Trophoblast cell (in vitro differentiated cells and primary cell): ENCODE results near the gene ADORA2B.
A peak's percentile ranks its signal among the peaks of the same experiment; 100 is the strongest.

Source experiments
- DNase-seq, 2 donors: peaks; one replicate each; pipeline ENCODE4 v3.0.0-alpha.2; 2016
- H2AFZ ChIP-seq: 2 replicates; pipeline ENCODE4 v1.6.1; 2013; ENCODE audit warnings: low read length, moderate library complexity, mild to moderate bottlenecking; ENCODE audit not compliant: insufficient read depth, poor library complexity
- H2AK5ac ChIP-seq: 2 replicates; pipeline ENCODE4 v1.6.1; 2013; ENCODE audit warnings: mild to moderate bottlenecking, low read length
- H2BK120ac ChIP-seq: 2 replicates; pipeline ENCODE4 v1.6.1; 2013; ENCODE audit warnings: low read length, mild to moderate bottlenecking, moderate library complexity; ENCODE audit not compliant: insufficient read depth, poor library complexity
- H2BK12ac ChIP-seq: 2 replicates; pipeline ENCODE4 v1.6.1; 2013; ENCODE audit warnings: mild to moderate bottlenecking, low read length, moderate library complexity
- H2BK5ac ChIP-seq: 2 replicates; pipeline ENCODE4 v1.6.1; 2013; ENCODE audit warnings: low read length, low read depth, moderate library complexity, mild to moderate bottlenecking; ENCODE audit not compliant: poor library complexity
- H3K14ac ChIP-seq: 2 replicates; pipeline ENCODE4 v1.6.1; 2013; ENCODE audit warnings: mild to moderate bottlenecking, low read length
- H3K18ac ChIP-seq: 2 replicates; pipeline ENCODE4 v1.6.1; 2013; ENCODE audit warnings: mild to moderate bottlenecking, low read length
- H3K23ac ChIP-seq: 2 replicates; pipeline ENCODE4 v1.6.1; 2013; ENCODE audit warnings: low read length
- H3K27ac ChIP-seq: 2 replicates; pipeline ENCODE4 v1.5.1; 2013; ENCODE audit warnings: low read depth, mild to moderate bottlenecking, inconsistent platforms, low read length, moderate library complexity
- H3K27me3 ChIP-seq: 2 replicates; pipeline ENCODE4 v1.6.1; 2013; ENCODE audit warnings: inconsistent platforms, mild to moderate bottlenecking, low read length, moderate library complexity; ENCODE audit not compliant: insufficient read depth
- H3K36me3 ChIP-seq, 2 experiments: 1 replicate in 1 of 2; 2 replicates in 1 of 2; pipeline ENCODE4 v1.6.1; 2013; ENCODE audit warnings: low read length in 2 of 2, mild to moderate bottlenecking in 2 of 2, moderate library complexity in 1 of 2; ENCODE audit not compliant: insufficient read depth in 2 of 2, control insufficient read depth in 1 of 2
- H3K4ac ChIP-seq: 2 replicates; pipeline ENCODE4 v1.6.1; 2013; ENCODE audit warnings: low read depth, mild to moderate bottlenecking, low read length, moderate library complexity
- H3K4me1 ChIP-seq, 2 experiments: 1 replicate in 1 of 2; 2 replicates in 1 of 2; pipeline ENCODE4 v1.6.1; 2013; ENCODE audit warnings: low read length in 2 of 2, mild to moderate bottlenecking in 2 of 2, moderate library complexity in 1 of 2; ENCODE audit not compliant: insufficient read depth in 2 of 2, control insufficient read depth in 1 of 2
- H3K4me2 ChIP-seq: 2 replicates; pipeline ENCODE4 v1.6.1; 2013; ENCODE audit warnings: inconsistent platforms, mild to moderate bottlenecking, low read length, moderate library complexity
- H3K4me3 ChIP-seq: 2 replicates; pipeline ENCODE4 v1.5.1; 2013; ENCODE audit warnings: mild to moderate bottlenecking, low read depth, low read length, inconsistent platforms
- H3K79me1 ChIP-seq: one replicate; pipeline ENCODE4 v1.6.1; 2013; ENCODE audit warnings: low read length
- H3K79me2 ChIP-seq: 2 replicates; pipeline ENCODE4 v1.6.1; 2013; ENCODE audit warnings: low read length, mild to moderate bottlenecking; ENCODE audit not compliant: control insufficient read depth, insufficient read depth, poor library complexity
- H3K9ac ChIP-seq: 2 replicates; pipeline ENCODE4 v1.6.1; 2013; ENCODE audit warnings: mild to moderate bottlenecking, low read length
- H3K9me3 ChIP-seq: 2 replicates; pipeline ENCODE4 v1.6.1; 2013; ENCODE audit warnings: low read depth, mild to moderate bottlenecking, control low read depth, inconsistent platforms, low read length; ENCODE audit not compliant: insufficient read depth
- H4K12ac ChIP-seq: 2 replicates; pipeline ENCODE4 v1.6.1; 2013; ENCODE audit warnings: low read depth, mild to moderate bottlenecking, low read length, moderate library complexity
- H4K8ac ChIP-seq: 2 replicates; pipeline ENCODE4 v1.6.1; 2013; ENCODE audit warnings: low read depth, mild to moderate bottlenecking, low read length, moderate library complexity
- H4K91ac ChIP-seq: one replicate; pipeline ENCODE4 v1.6.1; 2013; ENCODE audit warnings: low read depth, mild to moderate bottlenecking, low read length, moderate library complexity
- WGBS: extraction: QIAGEN DNeasy Blood & Tissue Kit; methylation state at CpG from one replicate; pipeline ENCODE4 v1.1.7; 2013; ENCODE audit warnings: missing lambda C conversion rate; ENCODE audit not compliant: insufficient read length, insufficient coverage; ENCODE audit errors: extremely low coverage; 5-methylcytosine and 5-hydroxymethylcytosine counted together

Gene ADORA2B

GRCh38 chr17:15952916-15953790, 8.2 kb downstream of the ADORA2B start:
- Histone ChIP-seq H3K4me2 (no peak overlapping the region), H2AFZ (no peak overlapping the region), H3K27ac (no peak overlapping the region), H3K23ac (no peak overlapping the region), H3K79me2 (no peaks in the 10 kb centered on the region), H2BK120ac (no peak overlapping the region), H3K9ac (no peak overlapping the region), H2BK5ac (no peak overlapping the region), H3K4ac (no peak overlapping the region), H2BK12ac (no peak overlapping the region), H3K27me3 (no peaks in the 10 kb centered on the region), H3K18ac (no peak overlapping the region), H3K9me3 (peaks cover 3% of the 10 kb centered on the region), H3K79me1 (no peaks in the 10 kb centered on the region), H3K14ac (no peak overlapping the region), H3K4me3 (no peak overlapping the region), H4K8ac (no peak overlapping the region), H3K36me3 (peaks cover 5 to 8% of the 10 kb centered on the region in 2 experiments), H4K12ac (no peak overlapping the region), H3K4me1 (peaks cover 0 to 2% of the 10 kb centered on the region in 2 experiments), H2AK5ac (no peak overlapping the region), H4K91ac (no peak overlapping the region)
- WGBS = no CpG with 5 or more reads among the region's 22 CpGs
- DNase-seq = no peak

- Histone ChIP-seq H2BK120ac (no peak overlapping the region), H3K79me2 (no peaks in the 10 kb centered on the region), H3K18ac (no peak overlapping the region), H3K14ac (no peak overlapping the region), H3K4me2 (no peak overlapping the region), H4K91ac (no peak overlapping the region), H2BK5ac (no peak overlapping the region), H3K9ac (no peak overlapping the region), H3K79me1 (no peaks in the 10 kb centered on the region), H3K27me3 (no peaks in the 10 kb centered on the region), H4K12ac (no peak overlapping the region), H2AFZ (no peak overlapping the region), H3K36me3 (peaks cover 5 to 8% of the 10 kb centered on the region in 2 experiments), H3K27ac (no peak overlapping the region), H3K4ac (no peak overlapping the region), H3K23ac (no peak overlapping the region), H3K9me3 (peaks cover 3% of the 10 kb centered on the region), H2AK5ac (no peak overlapping the region), H4K8ac (no peak overlapping the region), H2BK12ac (no peak overlapping the region), H3K4me1 (peaks cover 2% of the 10 kb centered on the region in 2 experiments), H3K4me3 (no peak overlapping the region)
- DNase-seq = peak; percentile 93 to 95
- WGBS = no CpG with 5 or more reads among the region's 5 CpGs
Measured at GRCh38 chr17:15954222-15954621, 9.3 kb downstream of the ADORA2B start.

GRCh38 chr17:15955793-15956541, 11.0 kb downstream of the ADORA2B start:
- Histone ChIP-seq H3K4me1 (peaks cover 2% of the 10 kb centered on the region in 2 experiments), H3K9ac (no peak overlapping the region), H4K8ac (no peak overlapping the region), H3K4me2 (no peak overlapping the region), H3K79me1 (no peaks in the 10 kb centered on the region), H2BK120ac (no peak overlapping the region), H3K36me3 (no peaks in the 10 kb centered on the region), H2AK5ac (no peak overlapping the region), H3K27ac (no peak overlapping the region), H3K79me2 (no peaks in the 10 kb centered on the region), H3K9me3 (peaks cover 3% of the 10 kb centered on the region), H3K23ac (no peak overlapping the region), H2BK12ac (no peak overlapping the region), H4K12ac (no peak overlapping the region), H2AFZ (no peak overlapping the region), H3K27me3 (no peaks in the 10 kb centered on the region), H2BK5ac (no peak overlapping the region), H4K91ac (no peak overlapping the region), H3K4ac (no peak overlapping the region), H3K18ac (no peak overlapping the region), H3K14ac (no peak overlapping the region), H3K4me3 (no peak overlapping the region)
- DNase-seq = no peak
- WGBS = no CpG with 5 or more reads among the region's 14 CpGs

- Histone ChIP-seq H4K8ac (no peak overlapping the region), H2AK5ac (peak overlapping the region; percentile 11), H3K4ac (no peak overlapping the region), H3K4me2 (no peak overlapping the region), H4K12ac (no peak overlapping the region), H3K79me1 (no peaks in the 10 kb centered on the region), H3K4me1 (peaks cover 2% of the 10 kb centered on the region in 2 experiments), H3K27ac (no peak overlapping the region), H3K9ac (no peak overlapping the region), H3K9me3 (no peaks in the 10 kb centered on the region), H3K18ac (no peak overlapping the region), H2BK5ac (no peak overlapping the region), H3K79me2 (no peaks in the 10 kb centered on the region), H4K91ac (no peak overlapping the region), H3K4me3 (no peak overlapping the region), H3K14ac (no peak overlapping the region), H2BK12ac (no peak overlapping the region), H3K36me3 (no peaks in the 10 kb centered on the region), H2BK120ac (no peak overlapping the region), H3K27me3 (no peaks in the 10 kb centered on the region), H2AFZ (no peak overlapping the region), H3K23ac (no peak overlapping the region)
- peak in 1 of 2 donors; percentile 33 for DNase-seq
- WGBS = no CpG with 5 or more reads among the region's 6 CpGs
Measured at GRCh38 chr17:15957206-15957605, 12.3 kb downstream of the ADORA2B start.
